ENCODE results near the gene RAB6A. TPM values are rescaled to one million over a fixed set of nuclear protein-coding genes. Genes with fewer than 3 reads are reported as not detected.

Gene RAB6A
- total RNA-seq, 1 experiment from 2014 or later: 142 TPM

GRCh38 chr11:73759610-73760134 lies 1.2 kb downstream of the RAB6A start:
- Histone ChIP-seq H3F3A (ENCODE audit: insufficient read depth, low read depth) (peaks cover 14% of the 10 kb centered on the region; the same call in 1 of the 2 replicates), H3K9me2 (ENCODE audit: insufficient read depth) (no peaks in the 10 kb centered on the region), H4K20me1 (ENCODE audit: insufficient read depth) (peaks cover 35% of the 10 kb centered on the region), H2AFZ (peak overlapping the region; percentile 94), H3K4me2 (peak overlapping the region; percentile 77), H3K9me3 (ENCODE audit: insufficient read depth, low read depth) (no peaks in the 10 kb centered on the region), H3K79me2 (ENCODE audit: low read depth) (peaks cover 57% of the 10 kb centered on the region), H3K27me3 (ENCODE audit: insufficient read depth, low read depth) (no peaks in the 10 kb centered on the region), H3K27ac (no peak overlapping the region), H3K4me1 (replicated peaks; ENCODE audit: insufficient read depth) (peaks cover 24% of the 10 kb centered on the region), H3K36me3 (ENCODE audit: low read depth) (no peaks in the 10 kb centered on the region; the same call in 1 of the 2 replicates), H3K4me3 (peak overlapping the region; percentile 96)
- no TSS peak for BruUV-seq (replicated peaks)
- DNase-seq: no peak
- CTCF ChIA-PET: interaction anchor here (0.6 kb wide), 1 partner anchor 39 kb away, joined by 5 read pairs; no protein-coding TSS in a partner anchor
- no peak for TF ChIP-seq EZH2 (IDR thresholded peaks at IDR 0.05; ENCODE audit: low read depth)
- TF ChIP-seq, protein P1, sequence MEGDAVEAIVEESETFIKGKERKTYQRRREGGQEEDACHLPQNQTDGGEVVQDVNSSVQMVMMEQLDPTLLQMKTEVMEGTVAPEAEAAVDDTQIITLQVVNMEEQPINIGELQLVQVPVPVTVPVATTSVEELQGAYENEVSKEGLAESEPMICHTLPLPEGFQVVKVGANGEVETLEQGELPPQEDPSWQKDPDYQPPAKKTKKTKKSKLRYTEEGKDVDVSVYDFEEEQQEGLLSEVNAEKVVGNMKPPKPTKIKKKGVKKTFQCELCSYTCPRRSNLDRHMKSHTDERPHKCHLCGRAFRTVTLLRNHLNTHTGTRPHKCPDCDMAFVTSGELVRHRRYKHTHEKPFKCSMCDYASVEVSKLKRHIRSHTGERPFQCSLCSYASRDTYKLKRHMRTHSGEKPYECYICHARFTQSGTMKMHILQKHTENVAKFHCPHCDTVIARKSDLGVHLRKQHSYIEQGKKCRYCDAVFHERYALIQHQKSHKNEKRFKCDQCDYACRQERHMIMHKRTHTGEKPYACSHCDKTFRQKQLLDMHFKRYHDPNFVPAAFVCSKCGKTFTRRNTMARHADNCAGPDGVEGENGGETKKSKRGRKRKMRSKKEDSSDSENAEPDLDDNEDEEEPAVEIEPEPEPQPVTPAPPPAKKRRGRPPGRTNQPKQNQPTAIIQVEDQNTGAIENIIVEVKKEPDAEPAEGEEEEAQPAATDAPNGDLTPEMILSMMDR (conservative IDR thresholded peaks at IDR 0.05): peak; percentile 27; the same call in 1 of the 2 replicates
- intact Hi-C loops (cut with micrococcal nuclease; ENCODE audit: unreplicated experiment): no loop called here
- POLR2A ChIA-PET (ENCODE audit: unreplicated experiment): interaction anchor here (0.5 to 0.7 kb wide), 2 partner anchors 18 to 322 kb away, joined by 9 to 19 read pairs; no protein-coding TSS in a partner anchor

GRCh38 chr11:73758451-73758850 lies 2.4 kb downstream of the RAB6A start:
- no peak for TF ChIP-seq EZH2 (IDR thresholded peaks at IDR 0.05; ENCODE audit: low read depth)
- TF ChIP-seq, protein P1 (conservative IDR thresholded peaks at IDR 0.05): no peak
- intact Hi-C loops (cut with micrococcal nuclease; ENCODE audit: unreplicated experiment): no loop called here
- Histone ChIP-seq H3F3A (ENCODE audit: insufficient read depth, low read depth) (peaks cover 11% of the 10 kb centered on the region; the same call in 1 of the 2 replicates), H3K27me3 (ENCODE audit: insufficient read depth, low read depth) (no peaks in the 10 kb centered on the region), H3K4me3 (peak overlapping the region; percentile 96; the same call in 1 of the 2 replicates), H3K4me1 (replicated peaks; ENCODE audit: insufficient read depth) (peaks cover 24% of the 10 kb centered on the region), H4K20me1 (ENCODE audit: insufficient read depth) (peaks cover 46% of the 10 kb centered on the region), H3K27ac (no peak overlapping the region), H3K4me2 (peak overlapping the region; percentile 77), H3K9me3 (ENCODE audit: insufficient read depth, low read depth) (no peaks in the 10 kb centered on the region), H2AFZ (no peak overlapping the region), H3K36me3 (ENCODE audit: low read depth) (no peaks in the 10 kb centered on the region; the same call in 1 of the 2 replicates), H3K9me2 (ENCODE audit: insufficient read depth) (no peaks in the 10 kb centered on the region), H3K79me2 (ENCODE audit: low read depth) (peaks cover 69% of the 10 kb centered on the region)
- CTCF ChIA-PET: no interaction called here
- DNase-seq: no peak
- BruUV-seq (replicated peaks): no TSS peak
- POLR2A ChIA-PET (ENCODE audit: unreplicated experiment): interaction anchor here (0.7 kb wide), 1 partner anchor 12 kb away, joined by 5 read pairs; no protein-coding TSS in a partner anchor

DNA sequence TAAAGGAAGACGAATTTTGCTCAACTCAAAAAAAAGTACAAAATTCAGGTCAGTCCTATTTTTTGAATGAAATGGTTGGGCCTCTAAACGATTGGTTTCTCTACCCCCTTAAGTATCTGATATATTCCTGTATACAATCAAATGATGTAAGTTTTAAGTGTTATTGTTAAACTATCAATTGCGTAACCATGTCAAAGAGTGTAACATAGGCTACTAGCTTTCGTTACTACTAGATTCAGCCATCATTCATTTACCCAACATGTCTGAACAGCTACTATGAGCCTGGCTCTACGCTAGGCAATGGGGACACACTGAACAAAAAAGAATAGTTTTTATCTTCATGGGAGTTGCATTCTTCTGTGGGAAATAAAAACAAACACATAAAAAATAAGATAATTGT lies 3.3 kb downstream of the RAB6A start:
- no TSS peak for BruUV-seq (replicated peaks)
- H2AFZ ChIP-seq: no peak overlapping the region
- POLR2A ChIA-PET (ENCODE audit: unreplicated experiment): no interaction called here
- no peak overlapping the region for H3K4me3 ChIP-seq
- no peaks in the 10 kb centered on the region for H3K9me3 ChIP-seq (ENCODE audit: insufficient read depth, low read depth)
- no peak for DNase-seq
- intact Hi-C loops (cut with micrococcal nuclease; ENCODE audit: unreplicated experiment): no loop called here
- TF ChIP-seq, protein P1 (conservative IDR thresholded peaks at IDR 0.05): no peak
- no peak for TF ChIP-seq EZH2 (IDR thresholded peaks at IDR 0.05; ENCODE audit: low read depth)
- H3K27ac ChIP-seq: no peak overlapping the region
- peaks cover 4% of the 10 kb centered on the region; the same call in 1 of the 2 replicates for H3F3A ChIP-seq (ENCODE audit: insufficient read depth, low read depth)
- no peaks in the 10 kb centered on the region for H3K27me3 ChIP-seq (ENCODE audit: insufficient read depth, low read depth)
- CTCF ChIA-PET: no interaction called here
- peaks cover 75% of the 10 kb centered on the region for H3K79me2 ChIP-seq (ENCODE audit: low read depth)
- H3K9me2 ChIP-seq (ENCODE audit: insufficient read depth): no peaks in the 10 kb centered on the region
- H3K36me3 ChIP-seq (ENCODE audit: low read depth): no peaks in the 10 kb centered on the region; the same call in 1 of the 2 replicates
- H4K20me1 ChIP-seq (ENCODE audit: insufficient read depth): peaks cover 46% of the 10 kb centered on the region
- peaks cover 24% of the 10 kb centered on the region for H3K4me1 ChIP-seq (replicated peaks; ENCODE audit: insufficient read depth)
- peak overlapping the region; percentile 77 for H3K4me2 ChIP-seq
